Measurements from ENCODE around the gene MSI2. TPM values are rescaled to one million over a fixed set of nuclear protein-coding genes. Genes with fewer than 3 reads are reported as not detected.

Gene MSI2
- total RNA-seq, 1 donor: 12.6 TPM

GRCh38 chr17:57484826-57485565 lies 228.7 kb downstream of the MSI2 start:
- no peak for TF ChIP-seq CTCF (IDR thresholded peaks at IDR 0.05; ENCODE audit: insufficient read depth, low read length)

DNA sequence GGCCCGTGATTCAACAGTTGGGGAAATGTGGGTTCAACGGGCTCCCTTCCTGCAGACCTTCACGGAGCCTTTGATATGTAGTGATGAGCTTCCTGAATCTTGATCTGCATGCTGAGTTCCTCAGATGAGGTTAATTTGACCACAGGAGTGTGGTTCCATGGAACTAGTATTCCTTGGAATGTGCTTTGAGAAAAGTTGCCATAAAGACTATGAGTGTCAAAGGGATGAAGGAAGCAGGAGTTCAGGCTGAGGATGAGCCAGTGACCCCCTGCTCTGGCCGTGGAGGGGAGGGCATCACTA lies 229.2 kb downstream of the MSI2 start:
- H3K4me3 ChIP-seq (ENCODE audit: low read depth, low read length): no peak overlapping the region
- TF ChIP-seq CTCF (IDR thresholded peaks at IDR 0.05; ENCODE audit: insufficient read depth, low read length): no peak
- DNase-seq (ENCODE audit: low read depth): no peak

More at GRCh38 chr17:57484826-57485565, 228.7 kb downstream of the MSI2 start:
- no peak overlapping the region for H3K4me3 ChIP-seq (ENCODE audit: low read depth, low read length)
- no peak for DNase-seq (ENCODE audit: low read depth)

DNA sequence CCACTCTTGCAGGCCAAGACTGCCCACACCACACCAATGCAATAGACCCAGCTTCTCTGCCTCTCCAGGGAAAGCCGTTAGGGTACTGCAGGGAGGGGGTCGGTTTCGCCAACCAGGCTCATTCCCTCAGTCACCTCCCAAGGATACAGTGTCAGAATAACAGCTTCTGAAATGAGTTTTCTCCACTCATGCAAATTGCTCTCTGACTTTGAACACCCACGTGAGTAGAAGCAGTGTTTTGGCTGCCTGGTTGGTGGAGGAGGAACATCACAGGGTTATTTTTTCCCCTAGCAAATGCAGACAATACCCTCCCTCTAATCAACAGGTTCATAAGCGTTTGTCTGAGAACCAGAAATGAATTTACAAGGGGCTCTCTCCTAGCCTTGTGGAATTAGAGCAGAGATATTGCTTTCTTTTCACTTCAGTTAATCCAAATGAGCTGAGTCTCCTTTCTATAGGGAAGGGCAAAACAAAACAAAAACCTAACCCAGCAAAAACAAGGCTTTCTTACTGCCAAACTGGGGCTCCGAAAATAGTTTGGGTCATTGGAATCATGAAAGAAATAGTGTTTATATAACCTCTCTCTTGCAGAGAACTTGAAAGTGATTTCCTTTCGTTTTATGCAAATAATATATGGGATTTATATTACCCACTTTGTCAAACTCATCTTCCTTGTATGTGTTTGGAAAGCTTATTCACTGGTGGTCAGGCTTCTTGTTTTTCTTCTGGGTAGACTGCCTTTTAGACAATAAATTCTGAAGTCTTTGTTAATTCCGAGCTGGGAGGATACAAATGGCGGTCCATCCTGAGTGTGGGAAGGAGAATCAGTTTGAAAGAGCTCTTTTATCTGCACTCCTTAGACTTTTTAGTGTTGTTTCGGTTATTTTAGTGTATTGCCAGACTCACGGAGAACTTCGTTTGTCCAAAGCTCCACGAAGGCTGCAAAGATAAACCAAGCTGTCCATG lies 229.9 kb downstream of the MSI2 start:
- DNase-seq (ENCODE audit: low read depth): no peak
- no peak overlapping the region for H3K4me3 ChIP-seq (ENCODE audit: low read depth, low read length)
- no peak for TF ChIP-seq CTCF (IDR thresholded peaks at IDR 0.05; ENCODE audit: insufficient read depth, low read length)

- no peak for TF ChIP-seq CTCF (IDR thresholded peaks at IDR 0.05; ENCODE audit: insufficient read depth, low read length)
- H3K4me3 ChIP-seq (ENCODE audit: low read depth, low read length): no peak overlapping the region
- no peak for DNase-seq (ENCODE audit: low read depth)
Measured at GRCh38 chr17:57486882-57487301, 230.6 kb downstream of the MSI2 start.

GRCh38 chr17:57487573-57487972 lies 231.2 kb downstream of the MSI2 start:
- no peak for DNase-seq (ENCODE audit: low read depth)
- no peak overlapping the region for H3K4me3 ChIP-seq (ENCODE audit: low read depth, low read length)
- TF ChIP-seq CTCF (IDR thresholded peaks at IDR 0.05; ENCODE audit: insufficient read depth, low read length): no peak

DNA sequence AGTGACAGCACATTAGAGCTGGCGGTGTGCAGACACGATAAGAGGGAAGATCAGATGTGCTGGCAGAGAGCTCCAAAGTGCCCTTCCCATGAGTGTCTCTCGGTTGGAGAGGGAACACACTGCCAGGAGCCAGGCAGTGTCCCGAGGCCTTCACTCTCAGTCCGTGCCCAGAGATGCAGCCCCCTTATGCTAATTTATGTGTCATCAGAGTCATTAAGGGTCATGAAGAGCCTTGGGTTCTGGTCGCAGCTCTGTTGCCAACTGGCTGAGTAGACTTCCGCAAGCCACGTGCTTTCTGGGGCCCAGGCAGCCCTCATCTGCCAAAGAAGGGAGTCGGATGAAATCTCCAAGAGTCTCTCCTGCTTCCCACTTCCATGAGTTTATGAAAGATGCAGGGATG lies 232.5 kb downstream of the MSI2 start:
- no peak for TF ChIP-seq CTCF (IDR thresholded peaks at IDR 0.05; ENCODE audit: insufficient read depth, low read length)
- H3K4me3 ChIP-seq (ENCODE audit: low read depth, low read length): no peak overlapping the region
- DNase-seq (ENCODE audit: low read depth): no peak

Measured in fibroblast of the aortic adventitia (primary cell).